Endothelial cell of umbilical vein (primary cell): ENCODE measurements around the gene RGS6.

Experiments used
- EZH2 ChIP-seq: IDR thresholded peaks from 2 replicates; pipeline ENCODE4 v1.6.1; 2012; ENCODE audit warnings: borderline replicate concordance, low read depth, mild to moderate bottlenecking, moderate library complexity, low read length, inconsistent platforms; ENCODE audit not compliant: severe bottlenecking
- GATA2 ChIP-seq: IDR thresholded peaks from 2 replicates; pipeline ENCODE4 v1.7.0; 2011; ENCODE audit warnings: low read depth, mild to moderate bottlenecking, moderate library complexity, mixed read lengths, low read length; ENCODE audit not compliant: insufficient read length, insufficient read depth
- MAX ChIP-seq: IDR thresholded peaks from 2 replicates; pipeline ENCODE4 v1.6.1; 2011; ENCODE audit not compliant: insufficient read depth, insufficient read length
- MYC ChIP-seq: IDR thresholded peaks from one replicate; pipeline ENCODE4 v1.6.1; 2011; ENCODE audit warnings: mild to moderate bottlenecking, low read depth, low read length
- POLR2A ChIP-seq: IDR thresholded peaks from 2 replicates; pipeline ENCODE4 v1.6.1; 2012; ENCODE audit warnings: low read depth, mild to moderate bottlenecking, control low read depth, low read length
- TF ChIP-seq, protein P1 (sequence below), 2 donors: IDR thresholded peaks; 1 replicate in 1 of 2; 2 replicates in 1 of 2; pipeline ENCODE4 v1.5.1; 2011; ENCODE audit warnings: low read length in 2 of 2, mild to moderate bottlenecking in 2 of 2, moderate library complexity in 2 of 2, control low read depth in 1 of 2, inconsistent platforms in 1 of 2, low read depth in 1 of 2; ENCODE audit not compliant: insufficient read depth in 1 of 2; ENCODE audit errors: extremely low read depth in 1 of 2

DNA sequence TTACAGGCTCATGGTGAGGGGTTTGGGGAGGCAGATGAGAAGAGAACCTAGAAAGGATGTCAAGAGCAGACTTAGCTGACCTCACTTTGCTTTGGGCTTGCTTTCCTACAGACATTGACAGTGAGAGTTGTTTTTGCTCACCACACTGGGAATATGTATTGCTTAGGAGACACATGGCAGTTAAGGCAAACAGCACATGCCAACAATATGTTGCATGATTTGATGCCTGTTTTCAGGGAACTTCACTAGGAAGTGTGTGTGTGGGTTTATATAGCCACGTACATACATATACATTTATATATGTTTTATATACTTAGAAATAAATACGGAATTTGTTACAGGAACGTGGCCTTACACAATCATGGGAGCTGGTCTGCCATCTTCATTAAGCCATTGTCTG lies 346.1 kb downstream of the RGS6 start:
- TF ChIP-seq, protein P1, sequence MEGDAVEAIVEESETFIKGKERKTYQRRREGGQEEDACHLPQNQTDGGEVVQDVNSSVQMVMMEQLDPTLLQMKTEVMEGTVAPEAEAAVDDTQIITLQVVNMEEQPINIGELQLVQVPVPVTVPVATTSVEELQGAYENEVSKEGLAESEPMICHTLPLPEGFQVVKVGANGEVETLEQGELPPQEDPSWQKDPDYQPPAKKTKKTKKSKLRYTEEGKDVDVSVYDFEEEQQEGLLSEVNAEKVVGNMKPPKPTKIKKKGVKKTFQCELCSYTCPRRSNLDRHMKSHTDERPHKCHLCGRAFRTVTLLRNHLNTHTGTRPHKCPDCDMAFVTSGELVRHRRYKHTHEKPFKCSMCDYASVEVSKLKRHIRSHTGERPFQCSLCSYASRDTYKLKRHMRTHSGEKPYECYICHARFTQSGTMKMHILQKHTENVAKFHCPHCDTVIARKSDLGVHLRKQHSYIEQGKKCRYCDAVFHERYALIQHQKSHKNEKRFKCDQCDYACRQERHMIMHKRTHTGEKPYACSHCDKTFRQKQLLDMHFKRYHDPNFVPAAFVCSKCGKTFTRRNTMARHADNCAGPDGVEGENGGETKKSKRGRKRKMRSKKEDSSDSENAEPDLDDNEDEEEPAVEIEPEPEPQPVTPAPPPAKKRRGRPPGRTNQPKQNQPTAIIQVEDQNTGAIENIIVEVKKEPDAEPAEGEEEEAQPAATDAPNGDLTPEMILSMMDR (IDR thresholded peaks at IDR 0.05; ENCODE audit: extremely low read depth in 1 of 2, insufficient read depth in 1 of 2, low read depth in 1 of 2, low read length in 2 of 2) = no peak
- TF ChIP-seq MAX (no peak), MYC (no peak), GATA2 (no peak), POLR2A (no peak), EZH2 (no peak)
